ENCODE results near the gene CNNM4.
A peak's percentile ranks its signal among the peaks of the same experiment; 100 is the strongest.

CNNM4 gene

GRCh38 chr2:96816836-96817702, 56.4 kb downstream of the CNNM4 start:
- no peak for TF ChIP-seq CTCF (IDR thresholded peaks at IDR 0.05)

GRCh38 chr2:96817882-96818281, 57.2 kb downstream of the CNNM4 start:
- Mint-ChIP-seq H3K27me3 (ENCODE audit: low read depth, poor library complexity) (peaks cover 6% of the 10 kb centered on the region), H3K27ac (no peak overlapping the region), H3K4me1 (peaks cover 60% of the 10 kb centered on the region), H3K4me3 (peak overlapping the region; percentile 85), H3K9me3 (no peaks in the 10 kb centered on the region), H3K36me3 (ENCODE audit: low read depth) (peaks cover 21% of the 10 kb centered on the region)
- DNase-seq = no peak
- TF ChIP-seq CTCF (IDR thresholded peaks at IDR 0.05) = no peak

More at GRCh38 chr2:96816836-96817702, 56.4 kb downstream of the CNNM4 start:
- H3K4me3 Mint-ChIP-seq = peak overlapping the region; percentile 85
- H3K4me1 Mint-ChIP-seq = peaks cover 54% of the 10 kb centered on the region
- peak; percentile 53 for DNase-seq
- peaks cover 6% of the 10 kb centered on the region for H3K27me3 Mint-ChIP-seq (ENCODE audit: low read depth, poor library complexity)
- no peaks in the 10 kb centered on the region for H3K9me3 Mint-ChIP-seq
- H3K36me3 Mint-ChIP-seq (ENCODE audit: low read depth) = peaks cover 21% of the 10 kb centered on the region
- peak overlapping the region; percentile 54 for H3K27ac Mint-ChIP-seq

GRCh38 chr2:96819128-96819875, 58.6 kb downstream of the CNNM4 start:
- peaks cover 72% of the 10 kb centered on the region for H3K4me1 Mint-ChIP-seq
- H3K9me3 Mint-ChIP-seq = no peaks in the 10 kb centered on the region
- peaks cover 6% of the 10 kb centered on the region for H3K27me3 Mint-ChIP-seq (ENCODE audit: low read depth, poor library complexity)
- H3K36me3 Mint-ChIP-seq (ENCODE audit: low read depth) = peaks cover 24% of the 10 kb centered on the region
- peak overlapping the region; percentile 54 for H3K27ac Mint-ChIP-seq
- no peak for TF ChIP-seq CTCF (IDR thresholded peaks at IDR 0.05)
- DNase-seq = no peak
- H3K4me3 Mint-ChIP-seq = peak overlapping the region; percentile 20

- TF ChIP-seq CTCF (IDR thresholded peaks at IDR 0.05) = no peak
- Mint-ChIP-seq H3K27me3 (ENCODE audit: low read depth, poor library complexity) (peaks cover 5% of the 10 kb centered on the region), H3K4me3 (peak overlapping the region; percentile 2), H3K9me3 (no peaks in the 10 kb centered on the region), H3K27ac (peak overlapping the region; percentile 54), H3K4me1 (peaks cover 70% of the 10 kb centered on the region), H3K36me3 (ENCODE audit: low read depth) (peaks cover 29% of the 10 kb centered on the region)
- no peak for DNase-seq
Measured at GRCh38 chr2:96819876-96820511, 59.3 kb downstream of the CNNM4 start.

GRCh38 chr2:96821113-96821675, 60.5 kb downstream of the CNNM4 start:
- Mint-ChIP-seq H3K4me1 (peaks cover 63% of the 10 kb centered on the region), H3K36me3 (ENCODE audit: low read depth) (peaks cover 36% of the 10 kb centered on the region), H3K4me3 (no peak overlapping the region), H3K9me3 (no peaks in the 10 kb centered on the region), H3K27ac (peak overlapping the region; percentile 29), H3K27me3 (ENCODE audit: low read depth, poor library complexity) (no peaks in the 10 kb centered on the region)
- no peak for TF ChIP-seq CTCF (IDR thresholded peaks at IDR 0.05)
- DNase-seq = no peak

Data from nephron progenitor cell (in vitro differentiated cells).